Measurements from ENCODE around the gene HSBP1. TPM values are rescaled to one million over a fixed set of nuclear protein-coding genes. Genes with fewer than 3 reads are reported as not detected.

The HSBP1 gene
- total RNA-seq, 1 experiment from 2014 or later, result 167 TPM

DNA sequence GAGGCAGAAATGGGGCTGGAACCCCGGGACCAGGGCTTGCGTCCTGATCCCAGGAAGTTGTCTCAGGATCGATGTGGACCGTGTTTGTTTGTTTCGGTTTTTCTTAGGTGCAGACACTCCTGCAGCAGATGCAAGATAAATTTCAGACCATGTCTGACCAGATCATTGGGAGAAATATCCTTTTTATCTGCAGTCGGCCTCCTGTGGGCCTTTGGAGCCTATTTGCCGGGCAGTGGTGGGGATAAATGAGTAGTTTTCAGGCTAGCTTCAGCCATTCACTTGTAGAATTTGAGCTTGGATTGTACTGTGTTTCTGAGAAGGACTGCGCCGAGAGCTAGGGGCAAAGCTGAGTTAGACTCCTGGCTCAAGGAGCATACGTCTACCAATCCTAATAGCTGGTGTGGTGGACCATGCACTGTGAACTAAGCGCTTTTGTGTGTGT is 816 bp downstream of the HSBP1 start:
- ChIA-PET POLR2A (ENCODE audit: unreplicated experiment) (no interaction called here), CTCF (no interaction called here)
- TSS peak; percentile 63 for BruUV-seq (replicated peaks)
- Histone ChIP-seq H2AFZ (ENCODE audit: low read length) (peak overlapping the region; percentile 86), H3K27ac (ENCODE audit: low read length) (no peak overlapping the region), H3K27me3 (ENCODE audit: low read length) (no peaks in the 10 kb centered on the region), H3K4me2 (ENCODE audit: low read length) (peak overlapping the region; percentile 96), H3K36me3 (ENCODE audit: low read depth, low read length) (peaks cover 20% of the 10 kb centered on the region), H3K9ac (ENCODE audit: low read length) (peak overlapping the region; percentile 79), H3K9me3 (ENCODE audit: low read length) (no peaks in the 10 kb centered on the region), H3F3A (ENCODE audit: low read length, unreplicated experiment) (no peaks in the 10 kb centered on the region), H3K79me2 (ENCODE audit: low read length) (peaks cover 37% of the 10 kb centered on the region), H3K9me2 (replicated peaks; ENCODE audit: low read length) (no peaks in the 10 kb centered on the region), H3K4me3 (ENCODE audit: low read length) (peak overlapping the region; percentile 78), H3K4me1 (ENCODE audit: insufficient read depth, low read length) (peaks cover 27% of the 10 kb centered on the region), H4K20me1 (ENCODE audit: low read length) (no peaks in the 10 kb centered on the region; the same call in 1 of the 2 replicates)
- DNase-seq (no peak), ATAC-seq (peak; percentile 6; the same call in 1 of the 2 replicates)
- intact Hi-C loops (cut with micrococcal nuclease), result no loop called here
- TF ChIP-seq EZH2phosphoT487 (IDR thresholded peaks at IDR 0.05; ENCODE audit: borderline replicate concordance, low read length) (no peak), EZH2 (IDR thresholded peaks at IDR 0.05; ENCODE audit: low read length, unreplicated experiment) (no peak)
- TF ChIP-seq, protein P1, sequence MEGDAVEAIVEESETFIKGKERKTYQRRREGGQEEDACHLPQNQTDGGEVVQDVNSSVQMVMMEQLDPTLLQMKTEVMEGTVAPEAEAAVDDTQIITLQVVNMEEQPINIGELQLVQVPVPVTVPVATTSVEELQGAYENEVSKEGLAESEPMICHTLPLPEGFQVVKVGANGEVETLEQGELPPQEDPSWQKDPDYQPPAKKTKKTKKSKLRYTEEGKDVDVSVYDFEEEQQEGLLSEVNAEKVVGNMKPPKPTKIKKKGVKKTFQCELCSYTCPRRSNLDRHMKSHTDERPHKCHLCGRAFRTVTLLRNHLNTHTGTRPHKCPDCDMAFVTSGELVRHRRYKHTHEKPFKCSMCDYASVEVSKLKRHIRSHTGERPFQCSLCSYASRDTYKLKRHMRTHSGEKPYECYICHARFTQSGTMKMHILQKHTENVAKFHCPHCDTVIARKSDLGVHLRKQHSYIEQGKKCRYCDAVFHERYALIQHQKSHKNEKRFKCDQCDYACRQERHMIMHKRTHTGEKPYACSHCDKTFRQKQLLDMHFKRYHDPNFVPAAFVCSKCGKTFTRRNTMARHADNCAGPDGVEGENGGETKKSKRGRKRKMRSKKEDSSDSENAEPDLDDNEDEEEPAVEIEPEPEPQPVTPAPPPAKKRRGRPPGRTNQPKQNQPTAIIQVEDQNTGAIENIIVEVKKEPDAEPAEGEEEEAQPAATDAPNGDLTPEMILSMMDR (conservative IDR thresholded peaks at IDR 0.05; ENCODE audit: low read depth, low read length), result no peak

DNA sequence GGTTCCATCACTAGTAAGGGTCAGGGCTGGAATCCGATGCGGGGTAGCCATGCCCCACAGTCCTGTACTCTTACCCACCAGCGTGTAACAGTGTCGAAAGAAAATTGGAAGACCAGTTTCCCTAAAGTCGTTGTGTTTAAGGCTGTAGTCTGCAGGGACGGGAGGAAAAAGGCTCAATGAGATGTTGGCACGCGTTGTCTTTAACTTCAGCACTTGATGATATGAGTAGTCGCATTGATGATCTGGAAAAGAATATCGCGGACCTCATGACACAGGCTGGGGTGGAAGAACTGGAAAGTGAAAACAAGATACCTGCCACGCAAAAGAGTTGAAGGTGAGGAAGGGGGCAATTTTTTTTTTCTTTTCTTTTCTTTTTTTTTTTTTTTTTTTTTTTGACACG is 1.3 kb downstream of the HSBP1 start:
- H3K27ac ChIP-seq (ENCODE audit: low read length), result no peak overlapping the region
- no peaks in the 10 kb centered on the region for H3K9me2 ChIP-seq (replicated peaks; ENCODE audit: low read length)
- no peak for ATAC-seq
- H3F3A ChIP-seq (ENCODE audit: low read length, unreplicated experiment), result no peaks in the 10 kb centered on the region
- peaks cover 20% of the 10 kb centered on the region for H3K36me3 ChIP-seq (ENCODE audit: low read depth, low read length)
- no peaks in the 10 kb centered on the region for H3K27me3 ChIP-seq (ENCODE audit: low read length)
- no peaks in the 10 kb centered on the region; the same call in 1 of the 2 replicates for H4K20me1 ChIP-seq (ENCODE audit: low read length)
- peaks cover 25% of the 10 kb centered on the region for H3K4me1 ChIP-seq (ENCODE audit: insufficient read depth, low read length)
- peak overlapping the region; percentile 79 for H3K9ac ChIP-seq (ENCODE audit: low read length)
- H3K79me2 ChIP-seq (ENCODE audit: low read length), result peaks cover 37% of the 10 kb centered on the region
- no TSS peak for BruUV-seq (replicated peaks)
- no peaks in the 10 kb centered on the region for H3K9me3 ChIP-seq (ENCODE audit: low read length)
- no peak overlapping the region for H2AFZ ChIP-seq (ENCODE audit: low read length)
- ChIA-PET POLR2A (ENCODE audit: unreplicated experiment) (no interaction called here), CTCF (no interaction called here)
- H3K4me3 ChIP-seq (ENCODE audit: low read length), result peak overlapping the region; percentile 78
- peak overlapping the region; percentile 96 for H3K4me2 ChIP-seq (ENCODE audit: low read length)
- no peak for DNase-seq
- intact Hi-C loops (cut with micrococcal nuclease), result no loop called here
- no peak for TF ChIP-seq EZH2phosphoT487 (IDR thresholded peaks at IDR 0.05; ENCODE audit: borderline replicate concordance, low read length)
- TF ChIP-seq, protein P1 (conservative IDR thresholded peaks at IDR 0.05; ENCODE audit: low read depth, low read length), result no peak
- no peak for TF ChIP-seq EZH2 (IDR thresholded peaks at IDR 0.05; ENCODE audit: low read length, unreplicated experiment)

GRCh38 chr16:83810901-83811300 is 3.1 kb downstream of the HSBP1 start:
- BruUV-seq (replicated peaks), result no TSS peak
- POLR2A ChIA-PET (ENCODE audit: unreplicated experiment), result interaction anchor here (0.7 kb wide), 1 partner anchor 203 kb away, joined by 11 read pairs; no protein-coding TSS in a partner anchor
- peaks cover 19% of the 10 kb centered on the region for H3K4me1 ChIP-seq (ENCODE audit: insufficient read depth, low read length)
- ATAC-seq (no peak), DNase-seq (no peak)
- no peaks in the 10 kb centered on the region for H3F3A ChIP-seq (ENCODE audit: low read length, unreplicated experiment)
- no peaks in the 10 kb centered on the region for H3K9me2 ChIP-seq (replicated peaks; ENCODE audit: low read length)
- peaks cover 20% of the 10 kb centered on the region for H3K36me3 ChIP-seq (ENCODE audit: low read depth, low read length)
- TF ChIP-seq EZH2 (IDR thresholded peaks at IDR 0.05; ENCODE audit: low read length, unreplicated experiment) (no peak), EZH2phosphoT487 (IDR thresholded peaks at IDR 0.05; ENCODE audit: borderline replicate concordance, low read length) (no peak)
- TF ChIP-seq, protein P1 (conservative IDR thresholded peaks at IDR 0.05; ENCODE audit: low read depth, low read length), result no peak
- no peak overlapping the region for H3K4me3 ChIP-seq (ENCODE audit: low read length)
- H3K79me2 ChIP-seq (ENCODE audit: low read length), result peaks cover 37% of the 10 kb centered on the region
- no peaks in the 10 kb centered on the region for H3K27me3 ChIP-seq (ENCODE audit: low read length)
- no peak overlapping the region for H3K9ac ChIP-seq (ENCODE audit: low read length)
- H3K27ac ChIP-seq (ENCODE audit: low read length), result peak overlapping the region; percentile 25
- H2AFZ ChIP-seq (ENCODE audit: low read length), result no peak overlapping the region
- H3K4me2 ChIP-seq (ENCODE audit: low read length), result peak overlapping the region; percentile 24; the same call in 1 of the 2 replicates
- CTCF ChIA-PET, result no interaction called here
- no peaks in the 10 kb centered on the region for H3K9me3 ChIP-seq (ENCODE audit: low read length)
- no peaks in the 10 kb centered on the region; the same call in 1 of the 2 replicates for H4K20me1 ChIP-seq (ENCODE audit: low read length)
- intact Hi-C loops (cut with micrococcal nuclease), result no loop called here

Measured in PC-3 (cell line).